Nephron (organoid): Measurements from ENCODE around the gene BOD1L2.

Experiments
- H3K27ac Mint-ChIP-seq, 3 experiments: 2 replicates each; pipeline ENCODE4 v1.8.0; 2020; ENCODE audit warnings: mixed read lengths in 3 of 3, mild to moderate bottlenecking in 2 of 3, moderate library complexity in 1 of 3
- H3K27me3 Mint-ChIP-seq: 2 replicates; pipeline ENCODE4 v1.8.0; 2021; ENCODE audit warnings: low read depth, mild to moderate bottlenecking, moderate library complexity, mixed read lengths
- H3K36me3 Mint-ChIP-seq: 2 replicates; pipeline ENCODE4 v1.8.0; 2020; ENCODE audit warnings: low read depth, mixed read lengths
- H3K4me1 Mint-ChIP-seq: 2 replicates; pipeline ENCODE4 v1.8.0; 2020; ENCODE audit warnings: mixed read lengths
- H3K4me3 Mint-ChIP-seq, 3 experiments: 2 replicates each; pipeline ENCODE4 v1.8.0; 2020; ENCODE audit warnings: mild to moderate bottlenecking in 3 of 3, mixed read lengths in 3 of 3, moderate library complexity in 2 of 3
- H3K9me3 Mint-ChIP-seq: 2 replicates; pipeline ENCODE4 v1.8.0; 2020; ENCODE audit warnings: mixed read lengths
- CTCF ChIP-seq, 3 experiments: fragments of 200-600 bp; sonication (generic); IDR thresholded peaks; one replicate each; pipeline ENCODE4 v1.5.0; 2021; ENCODE audit warnings: antibody characterized with exemption in 3 of 3; ENCODE audit not compliant: unreplicated experiment in 3 of 3

Gene BOD1L2

GRCh38 chr18:57121542-57122112, 25.3 kb upstream of the BOD1L2 start:
- Mint-ChIP-seq H3K36me3 (no peaks in the 10 kb centered on the region), H3K27ac (no peak overlapping the region), H3K9me3 (no peaks in the 10 kb centered on the region), H3K27me3 (peaks cover 71% of the 10 kb centered on the region), H3K4me3 (peak overlapping the region in 2 of 3 experiments; percentile 52 to 54), H3K4me1 (no peaks in the 10 kb centered on the region)
- peak in 1 of 3 experiments; percentile 18 for TF ChIP-seq CTCF (IDR thresholded peaks at IDR 0.05; ENCODE audit: unreplicated experiment in 3 of 3)

GRCh38 chr18:57122936-57123510, 23.9 kb upstream of the BOD1L2 start:
- no peak for TF ChIP-seq CTCF (IDR thresholded peaks at IDR 0.05; ENCODE audit: unreplicated experiment in 3 of 3)
- Mint-ChIP-seq H3K27me3 (peaks cover 73% of the 10 kb centered on the region), H3K4me3 (peak overlapping the region in 1 of 3 experiments; percentile 30), H3K9me3 (no peaks in the 10 kb centered on the region), H3K4me1 (no peaks in the 10 kb centered on the region), H3K27ac (no peak overlapping the region), H3K36me3 (no peaks in the 10 kb centered on the region)

GRCh38 chr18:57125627-57126026, 21.3 kb upstream of the BOD1L2 start:
- no peaks in the 10 kb centered on the region for H3K36me3 Mint-ChIP-seq
- no peak overlapping the region for H3K4me3 Mint-ChIP-seq
- H3K27me3 Mint-ChIP-seq = peaks cover 69% of the 10 kb centered on the region
- H3K9me3 Mint-ChIP-seq = no peaks in the 10 kb centered on the region
- no peak for TF ChIP-seq CTCF (IDR thresholded peaks at IDR 0.05; ENCODE audit: unreplicated experiment in 3 of 3)
- no peaks in the 10 kb centered on the region for H3K4me1 Mint-ChIP-seq
- H3K27ac Mint-ChIP-seq = no peak overlapping the region

GRCh38 chr18:57128220-57128932, 18.5 kb upstream of the BOD1L2 start:
- no peak for TF ChIP-seq CTCF (IDR thresholded peaks at IDR 0.05; ENCODE audit: unreplicated experiment in 3 of 3)
- H3K36me3 Mint-ChIP-seq = no peaks in the 10 kb centered on the region
- no peaks in the 10 kb centered on the region for H3K9me3 Mint-ChIP-seq
- no peak overlapping the region for H3K4me3 Mint-ChIP-seq
- no peak overlapping the region for H3K27ac Mint-ChIP-seq
- H3K4me1 Mint-ChIP-seq = no peaks in the 10 kb centered on the region
- peaks cover 51% of the 10 kb centered on the region for H3K27me3 Mint-ChIP-seq

- H3K27me3 Mint-ChIP-seq = peaks cover 35% of the 10 kb centered on the region
- H3K4me3 Mint-ChIP-seq = no peak overlapping the region
- TF ChIP-seq CTCF (IDR thresholded peaks at IDR 0.05; ENCODE audit: unreplicated experiment in 3 of 3) = no peak
- H3K9me3 Mint-ChIP-seq = no peaks in the 10 kb centered on the region
- H3K4me1 Mint-ChIP-seq = no peaks in the 10 kb centered on the region
- no peak overlapping the region for H3K27ac Mint-ChIP-seq
- H3K36me3 Mint-ChIP-seq = no peaks in the 10 kb centered on the region
Measured at GRCh38 chr18:57131101-57131500, 15.8 kb upstream of the BOD1L2 start.
